GM18526 (cell line): Measurements from ENCODE around the gene CREB5.

Experiments
- POLR2A ChIP-seq: IDR thresholded peaks from 3 replicates; pipeline ENCODE4 v1.6.1; 2011; ENCODE audit not compliant: insufficient read length; ENCODE audit errors: extremely low read depth

CREB5 gene

GRCh38 chr7:28554802-28555471, 142.6 kb downstream of the CREB5 start:
- TF ChIP-seq POLR2A: no peak

- no peak for TF ChIP-seq POLR2A
Measured at GRCh38 chr7:28556025-28556424, 143.7 kb downstream of the CREB5 start.

GRCh38 chr7:28556671-28557070, 144.4 kb downstream of the CREB5 start:
- TF ChIP-seq POLR2A: no peak

DNA sequence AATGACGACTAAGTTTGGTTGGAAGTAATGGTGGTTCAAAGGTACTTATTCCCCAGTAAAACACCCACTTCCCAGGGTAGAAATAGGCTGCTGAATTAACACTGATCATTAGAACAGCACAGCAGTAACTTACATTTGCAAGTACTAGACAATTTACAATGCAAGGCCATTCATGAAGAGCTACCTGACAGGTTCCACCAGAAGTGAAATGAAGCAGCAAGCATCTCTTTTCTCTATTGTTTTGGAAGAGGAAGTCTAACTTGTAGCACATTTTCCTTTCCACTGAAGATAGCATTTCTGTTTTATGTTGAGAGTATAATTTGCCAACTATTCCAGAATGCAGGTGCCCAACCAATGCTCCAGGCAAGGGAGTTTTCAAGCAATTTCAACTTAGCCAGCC, 145.9 kb downstream of the CREB5 start:
- no peak for TF ChIP-seq POLR2A

- no peak for TF ChIP-seq POLR2A
Measured at GRCh38 chr7:28560767-28561166, 148.4 kb downstream of the CREB5 start.

GRCh38 chr7:28564033-28564432, 151.7 kb downstream of the CREB5 start:
- TF ChIP-seq POLR2A: no peak

DNA sequence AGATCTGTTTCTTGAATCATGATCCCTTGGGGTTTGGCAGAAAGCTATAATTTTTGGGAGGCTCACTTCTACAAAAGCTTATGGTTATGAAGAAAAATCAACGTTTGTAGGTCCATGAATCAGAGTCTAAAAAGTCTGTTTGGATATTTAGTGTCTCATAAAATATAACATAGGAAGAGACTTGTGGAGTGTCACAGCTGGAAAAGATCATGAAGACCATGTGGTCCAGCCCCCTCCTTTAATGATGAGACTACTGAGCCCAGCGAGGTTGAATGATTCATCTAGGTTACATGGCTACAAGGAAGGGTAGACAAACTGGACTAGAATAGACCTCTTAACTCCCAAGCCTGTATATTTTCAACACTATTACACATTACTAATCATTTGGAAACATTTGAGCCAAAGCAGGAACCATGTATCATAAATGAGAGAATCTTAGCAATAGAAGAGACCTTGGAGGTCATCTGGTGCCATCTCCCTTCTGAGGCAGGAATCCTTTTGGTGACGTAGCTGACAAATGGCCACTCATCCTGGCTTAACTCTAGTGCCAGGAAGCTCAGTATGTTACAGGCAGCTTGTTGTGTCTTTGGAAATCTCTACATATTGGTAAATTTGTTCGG, 152.5 kb downstream of the CREB5 start:
- TF ChIP-seq POLR2A: no peak

GRCh38 chr7:28565980-28566379, 153.7 kb downstream of the CREB5 start:
- no peak for TF ChIP-seq POLR2A

- no peak for TF ChIP-seq POLR2A
Measured at GRCh38 chr7:28570113-28570969, 158.0 kb downstream of the CREB5 start.

GRCh38 chr7:28570970-28571288, 158.6 kb downstream of the CREB5 start:
- TF ChIP-seq POLR2A: no peak

GRCh38 chr7:28571405-28571804, 159.1 kb downstream of the CREB5 start:
- no peak for TF ChIP-seq POLR2A

GRCh38 chr7:28572321-28573058, 160.2 kb downstream of the CREB5 start:
- no peak for TF ChIP-seq POLR2A

- TF ChIP-seq POLR2A: no peak
Measured at GRCh38 chr7:28573059-28573553, 160.8 kb downstream of the CREB5 start.

DNA sequence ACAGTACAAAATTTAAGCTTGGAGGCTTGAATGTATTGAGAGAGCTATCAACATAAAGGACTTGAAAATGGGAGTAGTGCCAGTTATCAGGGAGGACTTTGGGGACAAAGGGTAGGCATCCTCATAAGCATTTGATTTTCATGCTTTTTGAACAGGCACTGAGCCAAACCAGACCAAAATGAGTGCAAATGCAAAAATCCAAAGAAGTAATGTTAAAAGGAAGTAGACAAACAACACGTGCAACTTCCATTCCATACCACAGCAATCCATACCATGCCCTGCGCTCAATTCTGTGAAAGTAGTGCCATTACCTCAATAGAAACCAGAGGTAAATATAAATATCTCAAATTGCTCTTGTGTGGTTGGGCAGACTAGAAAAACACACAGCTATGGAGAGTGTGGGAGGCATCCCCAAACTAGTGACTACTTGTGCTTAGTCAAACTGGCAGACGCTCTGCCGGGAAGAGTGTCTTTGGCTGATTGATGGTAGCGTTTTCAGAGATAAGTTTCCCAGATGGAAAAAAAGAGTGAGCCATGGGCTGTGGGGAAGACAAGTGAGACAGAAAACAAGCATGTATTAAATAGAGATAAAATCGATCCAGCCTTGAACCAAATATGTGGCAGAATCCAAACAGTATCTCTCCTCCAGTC, 161.5 kb downstream of the CREB5 start:
- no peak for TF ChIP-seq POLR2A

GRCh38 chr7:28575241-28575643, 162.9 kb downstream of the CREB5 start:
- TF ChIP-seq POLR2A: no peak

DNA sequence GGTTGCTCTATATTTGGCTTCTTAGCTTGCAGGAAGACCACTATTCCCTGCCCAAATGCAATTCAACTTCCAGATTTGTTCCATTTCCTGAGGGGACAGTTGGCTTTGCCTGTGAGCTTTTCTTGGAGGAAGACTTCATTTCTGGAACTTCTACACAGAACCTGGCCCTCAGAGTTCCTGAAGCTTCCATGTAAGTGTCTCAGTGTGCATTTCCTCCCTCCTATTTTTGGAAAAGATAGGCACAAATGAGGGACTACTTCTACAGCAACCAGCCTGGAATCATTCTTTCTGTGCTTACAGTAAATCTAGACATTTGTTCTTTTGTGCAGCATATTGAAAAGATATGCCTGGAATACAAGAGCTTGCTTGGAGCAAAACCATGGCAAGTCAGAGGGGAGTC, 164.3 kb downstream of the CREB5 start:
- TF ChIP-seq POLR2A: no peak

DNA sequence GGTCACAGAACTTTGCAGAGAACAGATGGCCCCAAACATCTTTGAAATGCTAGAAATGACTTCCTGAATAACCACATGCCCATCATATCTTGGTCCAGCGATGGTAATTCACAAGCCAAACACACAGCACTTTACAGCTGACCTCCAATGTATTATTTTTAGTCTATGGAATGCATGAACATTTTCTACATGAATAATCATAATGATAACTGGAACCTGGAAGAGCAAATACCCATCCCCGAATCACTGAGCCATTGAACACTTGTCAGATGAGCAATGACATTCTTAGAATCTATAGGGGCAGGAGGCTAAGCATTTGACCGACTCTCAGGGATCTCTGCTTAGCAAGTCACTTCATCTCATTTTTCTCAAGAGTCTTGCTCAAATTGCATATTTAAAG, 167.3 kb downstream of the CREB5 start:
- TF ChIP-seq POLR2A: no peak
